Measurements from ENCODE around the gene ZNF311. TPM values are rescaled to one million over a fixed set of nuclear protein-coding genes. Genes with fewer than 3 reads are reported as not detected.

Gene ZNF311
- total and polyA plus RNA-seq, 2 of the 13 experiments (the other 11 are each of a cell fraction or from before 2014, with no cell fraction given), result not detected

GRCh38 chr6:28985462-28986164, 19.5 kb downstream of the ZNF311 start (continued):
- no peak for TF ChIP-seq ELF4 (CRISPR knock-in tag; IDR thresholded peaks at IDR 0.05; ENCODE audit: borderline replicate concordance)
- peak; percentile 47; the same call in 1 of the 2 replicates for TF ChIP-seq NR2C2 (CRISPR knock-in tag; IDR thresholded peaks at IDR 0.05; ENCODE audit: borderline replicate concordance)
- TF ChIP-seq PRDM15 (CRISPR knock-in tag; IDR thresholded peaks at IDR 0.05), result peak; percentile 86
- no peak for TF ChIP-seq ZNF143 (CRISPR knock-in tag; IDR thresholded peaks at IDR 0.05)
- 0 out of 2 replicates have a peak, but pooled peaks have one; percentile 15 for TF ChIP-seq TMF1 (CRISPR knock-in tag; IDR thresholded peaks at IDR 0.05; ENCODE audit: low read depth)
- peak; percentile 41; the same call in 1 of the 2 replicates for TF ChIP-seq ZZZ3 (CRISPR knock-in tag; IDR thresholded peaks at IDR 0.05; ENCODE audit: borderline replicate concordance)
- TF ChIP-seq YEATS4 (CRISPR knock-in tag; IDR thresholded peaks at IDR 0.05; ENCODE audit: borderline replicate concordance), result no peak
- no peak for TF ChIP-seq TCF7L2 (IDR thresholded peaks at IDR 0.05; ENCODE audit: low read depth, low read length)
- no peak for TF ChIP-seq PLRG1 (conservative IDR thresholded peaks at IDR 0.05)
- peak; percentile 83 for TF ChIP-seq ZGPAT (CRISPR knock-in tag; IDR thresholded peaks at IDR 0.05)
- TF ChIP-seq SP4 (CRISPR knock-in tag; IDR thresholded peaks at IDR 0.05), result peak; percentile 31; the same call in 1 of the 2 replicates
- peak; percentile 56; the same call in 1 of the 2 replicates for TF ChIP-seq ZHX1 (CRISPR knock-in tag; IDR thresholded peaks at IDR 0.05; ENCODE audit: low read depth)
- TF ChIP-seq ATF2 (CRISPR knock-in tag; IDR thresholded peaks at IDR 0.05), result 0 out of 2 replicates have a peak, but pooled peaks have one; percentile 44
- no peak for TF ChIP-seq SUZ12 (IDR thresholded peaks at IDR 0.05; ENCODE audit: low read depth, low read length)
- no peak for TF ChIP-seq NR2F6 (IDR thresholded peaks at IDR 0.05)
- peak; percentile 55; the same call in 1 of the 2 replicates for TF ChIP-seq NR2F6 (CRISPR knock-in tag; IDR thresholded peaks at IDR 0.05)
- TF ChIP-seq ZSCAN31 (CRISPR knock-in tag; IDR thresholded peaks at IDR 0.05; ENCODE audit: low read depth), result 0 out of 2 replicates have a peak, but pooled peaks have one; percentile 31
- peak; percentile 93 for TF ChIP-seq KMT2B (CRISPR knock-in tag; IDR thresholded peaks at IDR 0.05)
- 0 out of 2 replicates have a peak, but pooled peaks have one; percentile 49 for TF ChIP-seq ZNF431 (CRISPR knock-in tag; IDR thresholded peaks at IDR 0.05; ENCODE audit: borderline replicate concordance, low read depth)
- TF ChIP-seq MATR3 (CRISPR knock-in tag; IDR thresholded peaks at IDR 0.05), result no peak
- peak; percentile 22; the same call in 1 of the 2 replicates for TF ChIP-seq RFX3 (CRISPR knock-in tag; IDR thresholded peaks at IDR 0.05)
